Adrenal gland (tissue), 12 donors: ENCODE data around the gene SEC16A. TPM values are rescaled to one million over a fixed set of nuclear protein-coding genes. Genes with fewer than 3 reads are reported as not detected.

ENCODE experiments used
- DNase-seq, 7 donors: peaks; one replicate each; pipeline ENCODE4 v3.0.0-alpha.2; 2019 to 2020
- H3K27ac ChIP-seq, 5 donors: fragments of 200-600 bp; sonication (generic) in 4 of 5; 1 replicate in 3 of 5; 2 replicates in 2 of 5; pipeline versions ENCODE4 v1.5.1 to v1.8.0; 2016 to 2020; ENCODE audit warnings: mild to moderate bottlenecking in 1 of 5
- H3K27me3 ChIP-seq: fragments of 200-600 bp; 2 replicates; pipeline ENCODE4 v1.8.0; 2021
- H3K36me3 ChIP-seq, 2 donors: fragments of 200-600 bp; replicated peaks in 1 of 2; 1 replicate in 1 of 2; 2 replicates in 1 of 2; pipeline versions ENCODE4 v1.5.1 to v1.8.0; 2018 to 2022
- H3K4me1 ChIP-seq, 2 donors: fragments of 200-600 bp; replicated peaks in 1 of 2; 1 replicate in 1 of 2; 2 replicates in 1 of 2; pipeline versions ENCODE4 v1.5.1 to v1.8.0; 2018 to 2021
- H3K4me3 ChIP-seq, 4 donors: fragments of 200-600 bp; sonication (generic) in 3 of 4; one replicate each; pipeline ENCODE4 v1.5.1; 2016 to 2018
- H3K9me3 ChIP-seq, 3 donors: fragments of 200-600 bp; sonication (generic) in 1 of 3; replicated peaks in 1 of 3; 1 replicate in 2 of 3; 2 replicates in 1 of 3; pipeline versions ENCODE4 v1.5.1 to v1.8.0; 2016 to 2021
- POLR2A ChIP-seq, 2 donors: fragments of 450-650 bp; IDR thresholded peaks; one replicate each; pipeline ENCODE4 v1.6.1; 2017; ENCODE audit warnings: antibody characterized with exemption in 2 of 2, mild to moderate bottlenecking in 2 of 2, moderate library complexity in 1 of 2
- WGBS, 4 donors: extraction: QIAGEN DNeasy Blood & Tissue Kit in 2 of 4; methylation state at CpG; one replicate each; pipeline versions ENCODE4 v1.1.5 to v1.1.7; 2013 to 2017; 5-methylcytosine and 5-hydroxymethylcytosine counted together
- intact Hi-C, 2 donors: fragments of 100-400 bp; cut with DNase I; formaldehyde crosslinking; loops; one replicate each; pipeline versions ENCODE4 v1.14.1 to v1.15.0; 2022 to 2023
- polyA plus RNA-seq, 3 donors: library from polyadenylated mRNA; stranded (reverse); fragments of 200-250 nt in 2 of 3; fragments of 350-450 nt in 1 of 3; fragmentation: Illumina TruSeq in 1 of 3; extraction: RNeasy Lipid Tissue Mini Kit (QIAGEN cat#74804) in 1 of 3; gene quantifications; one replicate each; pipeline ENCODE4 v1.2.3, GENCODE V29; 2013 to 2014
- total RNA-seq, 9 donors: library from RNA; depleted of rRNA in 4 of 9; stranded (reverse); fragments of >200 nt in 4 of 9; fragments of 120-200 nt in 1 of 9; fragmentation: NEBNext Ultra II Directional in 1 of 9; extraction: Animal tissue kit (Norgen Biotek cat#: 25700) in 1 of 9; gene quantifications; one replicate each; pipeline versions ENCODE4 v1.1.0 to v1.2.4, GENCODE V29; 2013 to 2023
- TF ChIP-seq, protein P1 (sequence below), 6 experiments: fragments of 450-650 bp in 4 of 6; fragments of 200-600 bp in 2 of 6; sonication (generic) in 1 of 6; IDR thresholded peaks; 1 replicate in 5 of 6; 2 replicates in 1 of 6; pipeline versions ENCODE4 v1.5.1 to v1.8.0; 2016 to 2021; ENCODE audit warnings: antibody characterized with exemption in 6 of 6, mild to moderate bottlenecking in 2 of 6, moderate library complexity in 1 of 6
- donor health status: healthy with polysubstance abuse.
- donor health status: Bipolar disorder and iron deficiency.
- donor health status: DM: yes; HTN: yes; CAD: no.
- donor health status: DM: no; HTN: no; CAD: no.
- donor health status: DM: no; HTN: no; CAD: no.
- donor health status: DM: yes; HTN: yes; CAD: no.

SEC16A gene
- total and polyA plus RNA-seq, 12 donors = 18.8 to 107 (median 56.5) TPM

DNA sequence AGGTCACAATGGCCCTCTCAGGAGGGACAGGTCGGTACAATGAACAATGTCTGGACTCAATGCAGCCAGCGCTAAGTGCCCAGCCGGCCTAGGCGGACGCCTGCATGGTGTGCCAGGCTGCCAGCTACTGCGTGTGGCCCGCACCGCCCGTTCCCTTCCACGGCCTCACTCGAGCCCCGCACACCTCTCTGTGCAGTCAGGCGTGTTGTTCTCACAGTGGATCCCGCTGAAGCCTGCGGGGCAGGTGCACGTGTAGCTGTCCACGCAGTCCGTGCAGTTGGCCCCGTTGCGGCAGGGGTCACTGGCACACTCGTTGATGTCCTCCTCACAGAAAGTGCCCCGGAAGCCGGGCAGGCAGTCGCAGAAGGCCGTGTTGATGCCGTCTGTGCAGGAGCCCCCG lies 26.7 kb upstream of the SEC16A start:
- 86 to 96% (median 91%) methylated on average over 18 to 27 of the region's 27 CpGs for WGBS, 4 donors
- Histone ChIP-seq H3K4me1 (no peaks in the 10 kb centered on the region), H3K36me3 (peaks cover 0 to 93% of the 10 kb centered on the region in 2 donors), H3K27ac (peak overlapping the region in 1 of 5 donors; percentile 84), H3K27me3 (no peaks in the 10 kb centered on the region), H3K9me3 (no peaks in the 10 kb centered on the region), H3K4me3 (no peak overlapping the region)
- intact Hi-C loops = no loop called here
- TF ChIP-seq, protein P1, sequence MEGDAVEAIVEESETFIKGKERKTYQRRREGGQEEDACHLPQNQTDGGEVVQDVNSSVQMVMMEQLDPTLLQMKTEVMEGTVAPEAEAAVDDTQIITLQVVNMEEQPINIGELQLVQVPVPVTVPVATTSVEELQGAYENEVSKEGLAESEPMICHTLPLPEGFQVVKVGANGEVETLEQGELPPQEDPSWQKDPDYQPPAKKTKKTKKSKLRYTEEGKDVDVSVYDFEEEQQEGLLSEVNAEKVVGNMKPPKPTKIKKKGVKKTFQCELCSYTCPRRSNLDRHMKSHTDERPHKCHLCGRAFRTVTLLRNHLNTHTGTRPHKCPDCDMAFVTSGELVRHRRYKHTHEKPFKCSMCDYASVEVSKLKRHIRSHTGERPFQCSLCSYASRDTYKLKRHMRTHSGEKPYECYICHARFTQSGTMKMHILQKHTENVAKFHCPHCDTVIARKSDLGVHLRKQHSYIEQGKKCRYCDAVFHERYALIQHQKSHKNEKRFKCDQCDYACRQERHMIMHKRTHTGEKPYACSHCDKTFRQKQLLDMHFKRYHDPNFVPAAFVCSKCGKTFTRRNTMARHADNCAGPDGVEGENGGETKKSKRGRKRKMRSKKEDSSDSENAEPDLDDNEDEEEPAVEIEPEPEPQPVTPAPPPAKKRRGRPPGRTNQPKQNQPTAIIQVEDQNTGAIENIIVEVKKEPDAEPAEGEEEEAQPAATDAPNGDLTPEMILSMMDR (IDR thresholded peaks at IDR 0.05) = no peak
- no peak for TF ChIP-seq POLR2A (IDR thresholded peaks at IDR 0.05)
- DNase-seq = no peak

DNA sequence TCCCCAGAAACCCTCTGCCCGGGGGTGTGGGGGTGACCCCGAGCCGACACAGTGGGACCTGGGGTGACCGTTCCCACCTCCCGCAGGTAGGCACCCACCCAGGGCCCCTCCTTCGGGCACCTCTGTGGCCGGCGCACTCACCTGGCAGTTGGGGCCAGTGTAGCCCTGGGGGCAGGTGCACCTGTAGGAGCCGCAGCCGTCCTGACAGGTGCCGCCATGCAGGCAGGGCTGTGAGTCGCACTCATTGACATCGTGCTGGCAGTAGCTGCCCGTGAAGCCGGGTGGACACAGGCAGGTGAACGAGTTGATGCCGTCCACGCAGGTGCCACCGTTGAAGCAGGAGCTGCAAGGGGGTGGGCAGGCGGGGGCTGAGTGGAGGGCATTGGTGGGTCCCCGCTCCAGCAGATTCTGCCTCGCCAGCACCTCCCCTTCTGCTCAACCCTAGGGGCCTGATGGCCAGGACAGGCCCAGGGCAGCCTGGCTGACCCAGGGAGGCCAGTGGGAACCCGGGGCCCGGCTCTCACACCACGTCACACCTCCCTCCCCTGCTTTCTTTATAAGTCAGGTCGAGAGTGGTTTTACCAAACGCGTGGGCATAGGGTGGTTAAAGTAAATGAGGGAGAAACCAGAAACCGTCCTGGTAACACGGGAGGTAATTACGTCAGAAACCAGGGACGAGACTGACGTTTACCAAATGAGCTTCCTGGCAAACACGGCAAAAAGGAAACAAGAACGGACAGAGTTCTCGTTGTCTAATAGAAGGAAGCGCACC lies 26.1 kb upstream of the SEC16A start:
- intact Hi-C loops = no loop called here
- TF ChIP-seq, protein P1 (IDR thresholded peaks at IDR 0.05) = no peak
- TF ChIP-seq POLR2A (IDR thresholded peaks at IDR 0.05) = no peak
- DNase-seq = no peak
- Histone ChIP-seq H3K9me3 (no peaks in the 10 kb centered on the region), H3K36me3 (peaks cover 0 to 93% of the 10 kb centered on the region in 2 donors), H3K4me1 (no peaks in the 10 kb centered on the region), H3K27me3 (no peaks in the 10 kb centered on the region), H3K4me3 (no peak overlapping the region), H3K27ac (peak overlapping the region in 1 of 5 donors; percentile 84)
- WGBS, 4 donors = 89 to 92% (median 90%) methylated on average over 24 to 37 of the region's 37 CpGs

DNA sequence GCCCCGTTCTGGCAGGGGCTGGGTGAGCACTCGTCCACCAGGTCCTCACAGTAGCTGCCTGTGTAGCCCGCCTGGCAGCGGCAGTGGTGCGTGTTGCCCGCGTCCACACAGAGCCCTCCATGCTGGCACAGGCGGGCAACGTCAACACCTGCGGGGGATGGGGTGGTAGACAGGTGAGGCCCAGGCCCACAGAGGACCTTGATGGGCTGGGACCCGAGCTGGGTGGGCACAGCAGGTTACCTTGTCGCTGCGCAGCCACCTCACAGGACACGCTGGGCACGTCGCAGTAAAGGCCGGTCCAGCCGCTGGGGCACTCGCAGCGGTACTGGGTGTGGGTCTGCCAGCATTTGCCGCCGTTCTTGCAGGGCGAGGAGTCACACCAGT lies 25.1 kb upstream of the SEC16A start:
- Histone ChIP-seq H3K4me3 (no peak overlapping the region), H3K27me3 (no peaks in the 10 kb centered on the region), H3K27ac (no peak overlapping the region), H3K36me3 (peaks cover 0 to 94% of the 10 kb centered on the region in 2 donors), H3K9me3 (no peaks in the 10 kb centered on the region), H3K4me1 (no peaks in the 10 kb centered on the region)
- no peak for DNase-seq
- TF ChIP-seq, protein P1 (IDR thresholded peaks at IDR 0.05) = no peak
- TF ChIP-seq POLR2A (IDR thresholded peaks at IDR 0.05) = no peak
- intact Hi-C loops = no loop called here
- WGBS, 4 donors = 80 to 96% (median 94%) methylated on average over 1 to 23 of the region's 23 CpGs

DNA sequence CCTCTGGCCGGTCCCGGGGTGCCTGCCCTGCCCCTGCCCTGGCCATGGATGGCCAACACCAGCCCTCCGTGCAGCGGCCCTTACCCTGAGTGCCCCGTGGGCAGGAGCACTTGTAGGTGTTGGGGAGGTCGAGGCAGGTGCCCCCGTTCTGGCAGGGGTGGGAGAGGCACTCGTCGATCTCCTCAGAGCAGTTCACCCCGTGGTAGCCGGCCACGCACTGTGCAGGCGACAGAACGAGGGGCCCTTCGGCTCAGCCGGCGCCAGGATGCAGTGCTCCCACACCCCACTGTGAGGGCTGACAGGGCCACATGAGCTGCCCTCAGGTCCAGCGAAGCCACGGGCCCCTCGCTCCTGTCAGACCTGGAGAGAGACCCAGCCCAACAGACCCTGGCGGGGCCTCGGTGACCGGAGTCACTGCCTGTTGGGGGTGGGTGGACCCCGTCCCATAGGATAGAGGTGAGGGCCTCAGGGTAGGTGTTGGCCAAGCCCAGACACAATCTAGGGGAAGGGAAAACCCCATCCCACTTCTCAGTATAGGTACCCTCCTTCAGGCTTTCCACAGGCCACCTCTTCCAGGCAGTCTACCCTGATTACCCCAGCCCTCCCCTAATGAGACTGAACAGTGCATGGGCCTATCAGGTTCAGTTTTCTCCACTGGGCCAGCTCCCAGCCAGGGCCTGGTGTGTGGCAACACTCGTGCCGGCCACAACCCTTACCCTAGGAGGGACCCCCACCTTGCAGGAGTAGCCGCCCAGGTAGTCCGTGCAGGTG lies 24.6 kb upstream of the SEC16A start:
- no peaks in the 10 kb centered on the region for H3K4me1 ChIP-seq
- no peaks in the 10 kb centered on the region for H3K27me3 ChIP-seq
- no peaks in the 10 kb centered on the region for H3K9me3 ChIP-seq
- intact Hi-C loops = no loop called here
- no peak overlapping the region for H3K27ac ChIP-seq
- H3K4me3 ChIP-seq = no peak overlapping the region
- TF ChIP-seq, protein P1 (IDR thresholded peaks at IDR 0.05) = no peak
- no peak for TF ChIP-seq POLR2A (IDR thresholded peaks at IDR 0.05)
- no peak for DNase-seq
- 92 to 100% (median 95%) methylated on average over 1 to 28 of the region's 28 CpGs for WGBS, 4 donors
- peaks cover 0 to 93% of the 10 kb centered on the region in 2 donors for H3K36me3 ChIP-seq
